RWPE1 (cell line): ENCODE results near the gene ALPK3.

Experiments used
- CTCF ChIA-PET: fragments of 350-600 bp; sonication (Branson Sonifier 250); formaldehyde crosslinking; extraction: SDS; loops from one replicate; lab custom pipeline; 2021; lab: Yijun Ruan, JAX
- POLR2A ChIA-PET: fragments of 400-600 bp; formaldehyde crosslinking; extraction: SDS; loops from one replicate; lab custom pipeline; 2020; ENCODE audit warnings: antibody characterized with exemption; ENCODE audit not compliant: low non-redundant PET; lab: Yijun Ruan, JAX
- DNase-seq: peaks from one replicate; pipeline ENCODE4 v3.0.0; 2012; ENCODE audit warnings: low spot score
- H3K27ac ChIP-seq: fragments of 450-650 bp; 2 replicates; pipeline ENCODE4 v1.5.1; 2017
- CTCF ChIP-seq: fragments of 450-650 bp; conservative IDR thresholded peaks from 2 replicates; pipeline ENCODE4 v1.5.1; 2017; ENCODE audit warnings: low read depth, mild to moderate bottlenecking

ALPK3 gene

DNA sequence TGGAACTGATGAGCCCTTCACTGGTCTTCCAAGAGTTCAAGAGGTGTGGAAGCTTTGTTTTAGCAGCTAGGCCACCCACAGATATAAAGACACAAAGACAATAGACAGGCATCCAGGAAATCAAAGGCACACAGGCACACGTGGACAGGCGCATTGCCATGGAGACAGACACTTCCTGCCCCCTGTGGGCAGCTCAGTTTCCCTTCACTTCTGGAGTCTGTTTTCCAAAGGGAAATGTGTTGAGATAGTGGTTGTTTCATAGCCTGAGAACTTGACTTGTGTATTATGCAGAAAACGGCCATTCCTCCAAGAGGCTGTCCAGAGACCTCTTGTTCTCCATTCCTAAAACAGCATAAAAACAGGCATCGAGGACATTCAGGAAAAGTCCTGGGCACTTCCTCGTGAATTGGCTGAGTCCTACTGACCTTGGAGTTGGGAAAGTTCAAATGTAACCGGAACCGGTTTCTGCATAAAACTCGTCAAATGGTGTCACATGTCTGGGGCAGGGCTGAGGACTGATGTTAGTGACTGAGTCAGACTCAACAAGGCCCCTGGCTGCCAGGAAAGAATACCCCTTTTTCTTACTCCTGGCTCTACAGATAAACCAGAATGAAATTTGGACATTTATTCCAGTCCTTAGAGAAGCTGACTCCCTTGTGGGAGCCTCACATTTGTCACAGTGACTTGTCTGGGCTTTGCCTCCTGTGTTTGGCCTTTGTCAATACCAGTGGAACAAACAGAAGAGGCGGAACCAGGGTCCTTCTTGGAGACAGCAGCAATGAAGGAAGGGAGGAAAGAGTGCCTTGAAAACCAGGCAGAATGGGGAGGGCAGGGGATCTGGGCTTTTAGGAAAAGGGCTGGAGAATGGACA, 1.3 kb downstream of the ALPK3 start:
- ChIA-PET CTCF (interaction anchor here (0.6 to 1.1 kb wide), 3 partner anchors 12 to 225 kb away, joined by 3 to 5 read pairs (median 4); no protein-coding TSS in a partner anchor), POLR2A (no interaction called here)
- TF ChIP-seq CTCF = no peak
- H3K27ac ChIP-seq = no peak overlapping the region
- DNase-seq = no peak

- POLR2A ChIA-PET = no interaction called here
- no peak for DNase-seq
Observed at GRCh38 chr15:84819291-84819768, 2.2 kb downstream of the ALPK3 start.

GRCh38 chr15:84819791-84820190, 2.6 kb downstream of the ALPK3 start:
- DNase-seq = no peak
- ChIA-PET CTCF (interaction anchor here (0.6 to 1.1 kb wide), 2 partner anchors 108 kb away, joined by 3 to 4 read pairs; no protein-coding TSS in a partner anchor), POLR2A (no interaction called here)
- no peak overlapping the region for H3K27ac ChIP-seq
- no peak for TF ChIP-seq CTCF

More at GRCh38 chr15:84819291-84819768, 2.2 kb downstream of the ALPK3 start:
- CTCF ChIA-PET = interaction anchor here (0.6 to 1.1 kb wide), 3 partner anchors 13 to 226 kb away, joined by 3 to 5 read pairs (median 4); no protein-coding TSS in a partner anchor
- no peak overlapping the region for H3K27ac ChIP-seq
- TF ChIP-seq CTCF = no peak

DNA sequence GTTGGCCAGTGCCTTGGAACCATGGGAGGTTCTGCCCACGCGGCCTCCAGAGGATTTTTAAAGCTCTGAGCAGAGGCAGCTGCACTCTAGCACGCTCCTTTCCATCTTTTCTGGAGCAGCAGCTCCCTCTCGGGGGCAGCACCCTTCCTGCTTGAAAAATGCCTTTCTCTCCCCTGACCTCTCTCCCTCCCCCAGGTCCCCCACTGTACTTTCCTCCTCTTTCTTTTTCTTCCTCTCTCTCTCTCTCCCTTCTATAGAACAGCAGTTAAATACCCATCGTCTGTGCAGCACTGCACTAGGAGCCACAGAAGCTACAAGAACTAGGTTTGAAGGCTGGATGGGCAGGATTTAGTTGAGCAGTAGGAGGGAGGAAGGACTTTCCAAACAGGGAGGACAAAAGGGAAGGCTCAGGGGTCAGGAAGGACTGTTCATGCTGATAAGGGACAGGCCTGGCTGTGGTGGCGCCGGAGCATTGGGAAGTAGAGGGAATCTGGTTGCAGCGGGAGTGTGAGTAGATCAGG, 4.4 kb downstream of the ALPK3 start:
- ChIA-PET CTCF (no interaction called here), POLR2A (no interaction called here)
- H3K27ac ChIP-seq = no peak overlapping the region
- no peak for DNase-seq
- no peak for TF ChIP-seq CTCF

- no peak for DNase-seq
- ChIA-PET CTCF (interaction anchor here (0.6 to 1.7 kb wide), 4 partner anchors 71 to 163 kb away, joined by 3 to 4 read pairs (median 3); no protein-coding TSS in a partner anchor), POLR2A (no interaction called here)
Observed at GRCh38 chr15:84822653-84823281, 5.6 kb downstream of the ALPK3 start.

More at GRCh38 chr15:84822653-84823281, 5.6 kb downstream of the ALPK3 start:
- no peak for TF ChIP-seq CTCF
- no peak overlapping the region for H3K27ac ChIP-seq
